HUDEP-2 (cell line): Measurements from ENCODE around the gene OPRM1.
"Not testable (repeated sequence)": the region's sequence is repeated elsewhere in the genome, so short reads cannot be mapped to it uniquely, and the experiment has no call there.

ENCODE experiments used
- DNase-seq, 76 experiments: peaks; one replicate each; lab custom pipeline; 2025; ENCODE audit not compliant: unreplicated experiment in 76 of 76; lab: John Stamatoyannopoulos, UW

The OPRM1 gene

GRCh38 chr6:154139892-154140291 is 100.9 kb downstream of the OPRM1 start:
- no peak for DNase-seq

GRCh38 chr6:154140743-154141142 is 101.7 kb downstream of the OPRM1 start:
- no peak for DNase-seq

DNA sequence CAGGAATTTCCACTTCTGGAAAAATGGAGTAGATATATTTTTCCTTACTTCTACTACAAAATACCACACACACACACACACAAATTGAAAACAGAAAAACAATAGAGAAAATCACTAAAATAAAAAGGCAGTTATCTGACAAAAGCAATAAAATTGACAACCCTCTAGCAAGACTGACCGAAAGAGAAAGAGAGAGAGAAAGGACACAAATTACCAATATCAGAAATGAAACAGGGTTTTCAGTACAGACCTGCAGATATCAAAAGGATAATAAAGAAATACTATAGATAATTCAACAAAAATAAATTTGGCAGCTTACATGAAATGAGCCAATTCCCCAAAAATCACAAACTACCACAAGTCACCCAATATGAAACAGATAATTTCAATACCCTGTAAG is 104.7 kb downstream of the OPRM1 start:
- DNase-seq: no peak

GRCh38 chr6:154154389-154154967 is 115.4 kb downstream of the OPRM1 start:
- DNase-seq: peak in 43 of 76 experiments; percentile 4 to 66 (median 32)

GRCh38 chr6:154156135-154156896 is 117.3 kb downstream of the OPRM1 start:
- DNase-seq: peak in 34 of 76 experiments; percentile 9 to 62 (median 23)

DNA sequence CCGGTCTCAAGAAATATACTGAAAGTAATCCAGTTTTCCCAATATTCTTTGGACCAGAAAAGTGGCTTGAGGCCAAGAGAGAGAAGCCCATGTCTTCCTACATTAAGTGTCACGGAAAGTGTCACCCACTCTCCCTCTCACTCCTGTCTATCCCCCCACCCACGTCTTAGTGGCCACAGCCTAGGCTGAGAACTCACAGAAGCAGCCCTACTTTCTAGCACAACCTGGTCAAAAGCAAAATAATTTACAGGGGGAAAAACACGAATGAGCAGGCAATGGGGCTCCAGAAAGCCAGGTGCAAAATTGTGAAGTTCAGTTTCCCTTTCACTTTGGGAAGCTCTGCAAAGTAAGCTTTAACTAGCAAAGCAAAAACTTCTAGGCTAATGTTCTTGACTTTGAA is 118.0 kb downstream of the OPRM1 start:
- no peak for DNase-seq

DNA sequence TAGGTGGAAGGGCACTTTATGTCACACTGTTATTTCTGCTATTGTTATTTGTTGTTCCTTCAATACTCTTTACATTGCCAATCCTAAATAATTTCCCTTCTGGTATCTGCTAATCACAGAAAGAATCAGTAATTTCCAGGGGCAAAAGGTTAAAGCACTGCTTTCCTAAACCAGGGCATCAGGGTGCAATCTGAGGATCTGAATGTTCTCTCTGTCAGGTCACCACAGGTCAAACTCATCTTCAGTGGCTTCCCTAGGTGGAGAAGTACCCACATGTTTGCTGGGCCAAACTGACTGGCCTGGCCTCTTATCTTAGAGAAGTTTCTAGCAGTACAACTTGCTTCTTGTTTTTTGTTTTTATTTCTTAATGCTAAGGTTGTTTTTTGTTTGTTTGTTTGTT is 118.7 kb downstream of the OPRM1 start:
- DNase-seq: no peak

DNA sequence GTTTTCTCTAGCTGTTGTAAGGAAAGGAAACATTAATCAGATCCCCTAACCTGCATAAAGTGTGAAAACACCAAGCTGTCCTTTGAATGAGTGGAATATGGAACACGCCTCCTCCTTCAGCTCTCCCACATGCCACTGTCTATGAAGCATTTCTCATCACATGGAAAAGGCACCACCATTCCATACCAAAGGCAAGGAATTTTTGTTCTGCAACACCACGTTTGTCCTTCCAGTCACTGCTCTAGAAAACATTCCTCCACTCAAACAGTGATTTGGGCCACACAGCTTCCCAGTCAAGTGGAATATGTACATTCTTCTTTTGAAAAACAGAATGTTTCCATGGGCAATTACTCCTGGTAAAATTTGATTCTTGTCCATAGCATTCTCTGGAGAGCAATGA is 120.1 kb downstream of the OPRM1 start:
- no peak for DNase-seq

DNA sequence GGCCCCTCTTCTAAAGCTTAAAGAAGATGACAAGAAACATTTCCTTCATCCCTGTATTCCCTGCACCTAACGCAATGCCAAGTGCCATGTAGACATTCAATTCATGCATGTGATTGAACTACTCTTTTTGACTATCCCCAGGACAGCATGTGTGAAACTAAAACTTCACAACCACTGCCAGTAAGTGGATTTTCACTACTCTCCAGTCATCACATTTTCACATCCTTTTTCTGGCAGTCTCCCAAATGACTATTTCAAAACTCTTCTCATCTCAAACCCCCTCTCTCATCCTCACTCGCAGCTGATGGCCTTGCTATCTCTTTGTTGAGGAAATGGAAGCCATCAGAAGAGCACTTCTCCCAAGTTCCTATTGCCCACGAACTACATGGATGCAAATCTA is 122.6 kb downstream of the OPRM1 start:
- no peak for DNase-seq

DNA sequence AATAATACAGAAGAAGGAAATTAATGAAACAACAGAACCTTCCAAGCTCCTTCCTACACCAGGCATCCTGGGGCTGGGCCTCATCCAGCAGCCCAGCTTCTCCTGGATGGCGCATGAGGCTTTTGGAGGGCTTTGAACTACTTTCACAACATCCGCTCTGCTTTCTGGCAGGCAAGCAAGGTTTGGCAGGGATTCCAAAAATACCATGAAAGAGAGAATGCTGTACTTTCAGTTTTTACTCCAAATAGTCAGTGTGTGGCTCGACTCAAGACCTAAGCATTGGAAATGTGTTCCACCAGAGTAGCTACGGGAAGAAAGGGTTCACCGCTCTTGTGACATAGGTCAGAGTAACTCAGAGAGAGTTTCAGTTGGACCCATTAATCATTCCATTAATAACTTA is 125.4 kb downstream of the OPRM1 start:
- DNase-seq: no peak

GRCh38 chr6:154165478-154165877 is 126.4 kb downstream of the OPRM1 start:
- no peak for DNase-seq

DNA sequence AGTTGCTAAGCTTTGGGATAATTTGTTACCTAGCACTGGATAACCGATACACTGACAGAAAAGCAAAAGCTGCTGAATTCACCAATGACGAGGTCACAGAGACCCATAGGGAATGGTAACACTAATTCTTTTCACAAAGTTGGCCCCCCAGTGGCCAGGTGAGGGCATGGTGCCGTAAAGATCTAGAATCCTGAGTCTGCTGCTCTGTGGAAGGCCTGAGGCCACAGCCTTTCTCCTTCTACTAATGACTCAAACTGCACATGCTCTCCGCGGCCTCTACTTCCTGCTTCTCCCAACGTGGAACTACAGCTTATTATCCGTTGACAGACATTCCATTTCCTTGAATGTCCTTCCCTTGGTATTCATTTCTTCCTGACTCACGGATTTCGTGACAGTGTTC is 127.1 kb downstream of the OPRM1 start:
- no peak for DNase-seq

DNA sequence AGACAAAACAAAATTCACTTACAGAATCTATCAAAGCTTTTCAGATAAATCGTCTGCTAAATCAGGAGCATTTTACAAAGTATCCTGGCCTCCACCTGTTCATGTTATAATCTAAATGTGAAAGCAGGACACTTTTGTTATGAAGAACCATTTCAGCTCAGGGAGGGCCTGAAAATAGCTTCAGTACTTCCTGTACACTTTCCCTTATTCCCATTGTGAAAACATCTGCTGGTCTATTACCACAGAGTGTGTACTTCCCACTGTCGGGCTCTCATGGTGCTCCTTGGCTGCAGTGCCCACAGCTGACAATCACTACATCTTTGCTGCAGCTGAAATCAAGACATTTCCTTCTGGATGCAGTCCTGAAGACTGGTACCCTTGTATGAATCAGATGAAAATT is 128.1 kb downstream of the OPRM1 start:
- no peak for DNase-seq

GRCh38 chr6:154169193-154169847 is 130.3 kb downstream of the OPRM1 start:
- no peak for DNase-seq

DNA sequence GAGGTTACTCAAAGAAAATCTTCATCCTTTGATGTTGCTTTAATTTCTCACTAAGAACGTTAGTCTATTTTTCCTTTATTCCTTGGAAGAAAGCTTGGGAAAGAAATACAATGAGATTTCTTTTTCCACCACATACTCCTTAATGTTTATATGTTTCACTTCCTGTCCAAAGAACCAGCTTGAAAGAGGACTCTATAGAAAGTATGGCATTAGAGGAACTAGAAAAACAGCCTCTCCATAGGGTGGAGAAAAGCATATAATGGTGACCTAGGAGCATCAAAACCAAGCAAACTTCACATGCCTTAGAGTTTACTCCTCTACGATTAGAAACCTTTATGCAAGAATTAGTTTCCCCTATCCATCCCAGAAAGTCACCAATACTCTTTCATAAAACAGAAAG is 131.1 kb downstream of the OPRM1 start:
- no peak for DNase-seq

DNA sequence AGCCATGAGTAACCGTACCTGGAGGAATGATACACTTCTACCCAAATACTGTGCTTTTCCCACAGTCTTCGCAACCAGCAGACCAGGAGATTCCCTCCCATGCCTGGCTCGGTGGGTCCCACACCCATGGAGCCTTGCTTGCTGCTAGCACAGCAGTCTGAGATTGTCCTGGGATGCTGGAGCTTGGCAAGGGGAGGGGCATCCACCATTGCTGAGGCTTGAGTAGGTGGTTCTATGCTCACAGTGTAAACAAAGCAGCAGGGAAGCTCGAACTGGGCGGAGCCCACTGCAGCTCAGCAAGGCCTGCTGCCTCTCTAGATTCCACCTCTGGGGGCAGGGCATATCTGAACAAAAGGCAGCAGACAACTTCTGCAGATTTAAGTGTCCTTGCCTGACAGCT is 133.4 kb downstream of the OPRM1 start:
- DNase-seq: not testable (repeated sequence)

GRCh38 chr6:154179434-154179833 is 140.4 kb downstream of the OPRM1 start:
- no peak for DNase-seq

DNA sequence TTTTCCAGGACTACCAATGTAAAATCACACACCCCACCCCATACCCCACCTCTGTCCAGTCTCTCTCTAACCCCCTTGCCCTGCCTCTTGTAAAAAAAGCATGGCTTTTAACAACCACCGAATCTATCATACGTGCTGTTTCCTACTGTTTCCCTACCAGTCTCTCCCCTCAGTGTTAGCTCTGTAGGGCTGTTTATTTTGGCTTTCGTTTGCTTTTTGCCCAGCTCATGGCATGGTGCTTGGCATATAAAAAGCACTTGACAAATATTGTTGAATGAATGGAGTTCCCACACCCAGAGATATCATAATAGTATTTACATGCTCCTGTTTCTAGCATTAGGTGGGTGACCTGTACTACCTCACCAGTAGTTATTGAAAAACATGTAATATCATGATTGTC is 148.2 kb downstream of the OPRM1 start:
- DNase-seq: no peak

- DNase-seq: no peak
These were observed 148.7 kb downstream of the OPRM1 start for GRCh38 chr6:154187714-154188113.

DNA sequence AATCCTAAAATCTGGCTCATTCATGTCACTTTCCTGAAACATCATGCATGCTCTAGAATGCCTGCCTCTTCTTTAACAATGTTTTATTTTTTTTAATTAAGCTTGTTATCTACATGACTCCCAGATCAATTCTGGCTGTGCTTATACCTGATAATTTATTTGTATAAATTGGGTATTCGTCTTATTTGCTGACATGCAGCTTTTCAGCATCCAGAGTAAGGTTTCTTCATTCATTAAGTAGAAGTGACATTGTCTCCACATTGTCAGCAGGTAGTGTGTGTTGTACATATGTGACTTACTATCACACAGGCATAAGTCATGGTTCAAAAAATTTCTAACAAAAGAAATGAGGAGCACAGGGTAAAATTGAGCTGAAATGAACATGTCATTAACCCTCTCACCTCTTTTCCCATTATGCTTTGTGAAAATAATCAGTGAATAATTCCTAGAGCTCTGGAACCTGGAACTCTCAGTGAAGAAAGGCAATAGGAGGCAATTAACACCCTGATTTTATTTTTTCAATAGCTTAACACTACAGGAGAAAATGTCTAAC is 157.4 kb downstream of the OPRM1 start:
- DNase-seq: no peak

GRCh38 chr6:154197196-154197860 is 158.3 kb downstream of the OPRM1 start:
- DNase-seq: no peak
